Measurements from ENCODE around the gene FBRSL1.

FBRSL1 gene

GRCh38 chr12:132559652-132560363 lies 69.9 kb downstream of the FBRSL1 start:
- TF ChIP-seq FOXP2 (optimal IDR thresholded peaks at IDR 0.05; ENCODE audit: borderline replicate concordance, extremely low read depth, extremely low read length, insufficient read depth) (peak; percentile 8), SIN3A (IDR thresholded peaks at IDR 0.05; ENCODE audit: borderline replicate concordance, insufficient read depth, low read length) (no peak), TAF1 (IDR thresholded peaks at IDR 0.05; ENCODE audit: borderline replicate concordance, insufficient read depth, low read length) (no peak), POLR2AphosphoS5 (IDR thresholded peaks at IDR 0.05; ENCODE audit: low read depth, low read length) (no peak)

- TF ChIP-seq FOXP2 (optimal IDR thresholded peaks at IDR 0.05; ENCODE audit: borderline replicate concordance, extremely low read depth, extremely low read length, insufficient read depth) (no peak), TAF1 (IDR thresholded peaks at IDR 0.05; ENCODE audit: borderline replicate concordance, insufficient read depth, low read length) (no peak), SIN3A (IDR thresholded peaks at IDR 0.05; ENCODE audit: borderline replicate concordance, insufficient read depth, low read length) (no peak), REST (IDR thresholded peaks at IDR 0.05; ENCODE audit: insufficient read depth in 1 of 2, low read depth in 2 of 2, low read length in 2 of 2) (no peak), POLR2AphosphoS5 (IDR thresholded peaks at IDR 0.05; ENCODE audit: low read depth, low read length) (no peak)
These were observed 70.3 kb downstream of the FBRSL1 start for GRCh38 chr12:132560364-132560613.

- TF ChIP-seq SIN3A (IDR thresholded peaks at IDR 0.05; ENCODE audit: borderline replicate concordance, insufficient read depth, low read length) (no peak), FOXP2 (optimal IDR thresholded peaks at IDR 0.05; ENCODE audit: borderline replicate concordance, extremely low read depth, extremely low read length, insufficient read depth) (peak; percentile 20), TAF1 (IDR thresholded peaks at IDR 0.05; ENCODE audit: borderline replicate concordance, insufficient read depth, low read length) (no peak), POLR2AphosphoS5 (IDR thresholded peaks at IDR 0.05; ENCODE audit: low read depth, low read length) (no peak; the same call in 1 of the 2 replicates), REST (IDR thresholded peaks at IDR 0.05; ENCODE audit: insufficient read depth in 1 of 2, low read depth in 2 of 2, low read length in 2 of 2) (no peak)
These were observed 70.9 kb downstream of the FBRSL1 start for GRCh38 chr12:132560614-132561426.

All from PFSK-1 (cell line).